ENCODE results near the gene LHB.
"Not testable (repeated sequence)": the region's sequence is repeated elsewhere in the genome, so short reads cannot be mapped to it uniquely, and the experiment has no call there.

DNA sequence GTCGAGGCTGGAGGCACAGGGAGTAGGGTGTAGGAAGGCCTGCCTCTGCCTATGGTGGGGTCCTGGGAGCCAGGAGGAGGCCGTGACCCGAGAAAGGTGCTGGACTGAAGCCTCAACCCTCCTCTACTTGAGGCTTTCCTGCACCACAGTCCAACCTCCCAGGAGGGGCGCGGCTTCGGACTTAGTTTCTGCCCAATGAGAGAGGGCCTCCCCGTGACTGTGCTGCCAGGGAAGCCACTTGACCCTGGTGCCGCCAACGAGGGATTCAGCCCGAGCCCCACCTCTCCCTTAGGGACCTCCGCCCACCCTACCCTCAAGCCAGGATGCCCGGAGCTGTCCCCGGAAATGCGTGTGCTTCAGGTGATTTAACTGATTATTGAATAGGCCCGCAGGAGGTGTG is 7.3 kb upstream of the LHB start, which contains the start of gene CGB3:
- not testable (repeated sequence) for TF ChIP-seq EZH2 (IDR thresholded peaks at IDR 0.05; ENCODE audit: low read depth); CTCF (conservative IDR thresholded peaks at IDR 0.05)

Data from PC-9 (cell line).